ENCODE results near the gene INHBC. TPM values are rescaled to one million over a fixed set of nuclear protein-coding genes. Genes with fewer than 3 reads are reported as not detected.

INHBC gene
- total and polyA plus RNA-seq, 2 donors (not counting 1 experiment from before 2014, with no cell fraction given), result 0.17 to 0.31 TPM

- Histone ChIP-seq H3K4me1 (ENCODE audit: control insufficient read depth in 2 of 2, insufficient read depth in 2 of 2, low read length in 2 of 2) (peaks cover 68 to 92% of the 10 kb centered on the region in 2 donors), H3K4me2 (replicated peaks; ENCODE audit: low read depth, low read length, poor library complexity, severe bottlenecking) (peak overlapping the region; percentile 95), H3K4me3 (ENCODE audit: control extremely low read depth in 1 of 5, extremely low read depth in 1 of 5, insufficient read depth in 1 of 5, low read depth in 2 of 5, low read length in 4 of 5) (peak overlapping the region; percentile 78 to 94 (median 85)), H2AFZ (ENCODE audit: insufficient read depth, low read depth, low read length, poor library complexity, severe bottlenecking) (peak overlapping the region; percentile 43), H3K27ac (ENCODE audit: low read length in 2 of 2) (peak overlapping the region; percentile 91 to 99), H3K27me3 (replicated peaks in 1 of 4; ENCODE audit: control extremely low read depth in 1 of 4, control insufficient read depth in 3 of 4, insufficient read depth in 4 of 4, low read length in 3 of 4) (no peaks in the 10 kb centered on the region), H3K9ac (ENCODE audit: low read length) (peak overlapping the region; percentile 88), H4K20me1 (ENCODE audit: control insufficient read depth, insufficient read depth, low read length, poor library complexity, severe bottlenecking) (peaks cover 17% of the 10 kb centered on the region), H3K79me2 (ENCODE audit: control insufficient read depth, insufficient read depth, low read length) (peaks cover 78% of the 10 kb centered on the region), H3K9me3 (ENCODE audit: control extremely low read depth in 1 of 3, control insufficient read depth in 2 of 3, insufficient read depth in 1 of 3, low read length in 2 of 3) (no peaks in the 10 kb centered on the region), H3K36me3 (replicated peaks in 1 of 2; ENCODE audit: control extremely low read depth in 1 of 2, control insufficient read depth in 1 of 2, extremely low read depth in 1 of 2, insufficient read depth in 2 of 2, low read length in 1 of 2) (peaks cover 2 to 28% of the 10 kb centered on the region in 2 experiments)
- CTCF ChIA-PET, result interaction anchor here (0.6 to 10.4 kb wide), 11 partner anchors 9 to 251 kb away, joined by 3 to 166 read pairs (median 5); partner anchors contain the start of genes DDIT3, GLI1, INHBE and MARS1
- Mint-ChIP-seq H3K27ac (peak overlapping the region; percentile 98), H3K4me1 (peaks cover 86% of the 10 kb centered on the region), H3K27me3 (no peaks in the 10 kb centered on the region), H3K9me3 (ENCODE audit: insufficient read depth) (no peaks in the 10 kb centered on the region), H3K4me3 (peak overlapping the region; percentile 99)
- intact Hi-C loops (cut with micrococcal nuclease), result loop anchor here (1.0 to 5.0 kb wide), 2 partner anchors 15 to 145 kb away; no protein-coding TSS in a partner anchor
- DNase-seq, result peak; percentile 44
- 0% methylated on average over 13 of the region's 15 CpGs for WGBS (ENCODE audit: insufficient coverage)
- POLR2A ChIA-PET, result interaction anchor here (0.6 to 5.3 kb wide), 9 partner anchors 9 to 725 kb away, joined by 3 to 39 read pairs (median 4); partner anchors contain the start of genes DDIT3 and PRIM1
- peak; percentile 6 for ATAC-seq (ENCODE audit: low read depth)
- TF ChIP-seq, protein P1, sequence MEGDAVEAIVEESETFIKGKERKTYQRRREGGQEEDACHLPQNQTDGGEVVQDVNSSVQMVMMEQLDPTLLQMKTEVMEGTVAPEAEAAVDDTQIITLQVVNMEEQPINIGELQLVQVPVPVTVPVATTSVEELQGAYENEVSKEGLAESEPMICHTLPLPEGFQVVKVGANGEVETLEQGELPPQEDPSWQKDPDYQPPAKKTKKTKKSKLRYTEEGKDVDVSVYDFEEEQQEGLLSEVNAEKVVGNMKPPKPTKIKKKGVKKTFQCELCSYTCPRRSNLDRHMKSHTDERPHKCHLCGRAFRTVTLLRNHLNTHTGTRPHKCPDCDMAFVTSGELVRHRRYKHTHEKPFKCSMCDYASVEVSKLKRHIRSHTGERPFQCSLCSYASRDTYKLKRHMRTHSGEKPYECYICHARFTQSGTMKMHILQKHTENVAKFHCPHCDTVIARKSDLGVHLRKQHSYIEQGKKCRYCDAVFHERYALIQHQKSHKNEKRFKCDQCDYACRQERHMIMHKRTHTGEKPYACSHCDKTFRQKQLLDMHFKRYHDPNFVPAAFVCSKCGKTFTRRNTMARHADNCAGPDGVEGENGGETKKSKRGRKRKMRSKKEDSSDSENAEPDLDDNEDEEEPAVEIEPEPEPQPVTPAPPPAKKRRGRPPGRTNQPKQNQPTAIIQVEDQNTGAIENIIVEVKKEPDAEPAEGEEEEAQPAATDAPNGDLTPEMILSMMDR (IDR thresholded peaks at IDR 0.05), result no peak
- TF ChIP-seq EZH2 (IDR thresholded peaks at IDR 0.05; ENCODE audit: borderline replicate concordance, insufficient read depth, low read depth, low read length, poor library complexity, severe bottlenecking), result no peak
Observed at GRCh38 chr12:57476993-57477709, 42.6 kb downstream of the INHBC start.

Data from B cell (primary cell).